HepG2 (cell line): ENCODE measurements around the gene MIER1. TPM values are rescaled to one million over a fixed set of nuclear protein-coding genes. Genes with fewer than 3 reads are reported as not detected.

Experiments
- AKNA ChIP-seq: sonication (generic); formaldehyde crosslinking; IDR thresholded peaks from 2 replicates; pipeline ENCODE4 v1.4.0; 2020; ENCODE audit warnings: missing genetic modification reagents, borderline replicate concordance
- CEBPB ChIP-seq: IDR thresholded peaks from 2 replicates; pipeline ENCODE4 v1.6.1; 2011; ENCODE audit warnings: low read depth, low read length, improper control_type of control experiment, borderline replicate concordance
- CENPT ChIP-seq: sonication (generic); formaldehyde crosslinking; IDR thresholded peaks from 2 replicates; pipeline ENCODE4 v1.8.0; 2022; ENCODE audit warnings: low read depth, mild to moderate bottlenecking, moderate library complexity, missing genetic modification reagents
- FOXO1 ChIP-seq: sonication (generic); formaldehyde crosslinking; IDR thresholded peaks from 2 replicates; pipeline ENCODE4 v1.4.0; 2020; ENCODE audit warnings: missing genetic modification reagents
- IKZF1 ChIP-seq: fragments of 450-650 bp; IDR thresholded peaks from 2 replicates; pipeline ENCODE4 v1.7.1; 2016
- NFYB ChIP-seq: sonication (generic); formaldehyde crosslinking; IDR thresholded peaks from 2 replicates; pipeline ENCODE4 v1.4.0; 2020; ENCODE audit warnings: missing genetic modification reagents
- NR1H2 ChIP-seq: sonication (generic); formaldehyde crosslinking; IDR thresholded peaks from 2 replicates; pipeline ENCODE4 v1.8.1; 2022; ENCODE audit warnings: low read depth, missing genetic modification reagents, borderline replicate concordance
- SMAD1 ChIP-seq: sonication (generic); formaldehyde crosslinking; IDR thresholded peaks from 2 replicates; pipeline ENCODE4 v1.4.0; 2020; ENCODE audit warnings: missing genetic modification reagents, low read depth, mild to moderate bottlenecking, borderline replicate concordance
- TRAFD1 ChIP-seq: sonication (generic); formaldehyde crosslinking; IDR thresholded peaks from 2 replicates; pipeline ENCODE4 v1.5.1; 2020; ENCODE audit warnings: missing genetic modification reagents, mild to moderate bottlenecking, borderline replicate concordance
- ZNF260 ChIP-seq: sonication (generic); formaldehyde crosslinking; IDR thresholded peaks from 2 replicates; pipeline ENCODE4 v1.4.0; 2020; ENCODE audit warnings: missing genetic modification reagents, low read depth, mild to moderate bottlenecking, borderline replicate concordance
- ZNF282 ChIP-seq: fragments of 450-650 bp; IDR thresholded peaks from 2 replicates; pipeline ENCODE4 v1.6.1; 2018; ENCODE audit not compliant: partially characterized antibody
- ZSCAN12 ChIP-seq: sonication (generic); formaldehyde crosslinking; IDR thresholded peaks from 2 replicates; pipeline ENCODE4 v1.9.0; 2021; ENCODE audit warnings: mild to moderate bottlenecking, missing genetic modification reagents
- polyA plus RNA-seq, 8 experiments: library from polyadenylated mRNA; depleted of rRNA in 3 of 8; stranded (reverse) in 7 of 8; unstranded in 1 of 8; fragments of >200 nt; fragmentation: Illumina TruSeq in 4 of 8; extraction: Trizol in 4 of 8; gene quantifications; 2 replicates each; pipeline versions ENCODE4 v1.2.1 to v1.2.3, GENCODE V29; 2011 to 2016; ENCODE audit warnings: low read depth in 4 of 8, missing spikeins in 1 of 8, mixed read lengths in 1 of 8; ENCODE audit not compliant: insufficient read depth in 1 of 8
- total RNA-seq, 5 experiments: library from RNA; depleted of rRNA; stranded (reverse); fragments of >200 nt; fragmentation: Illumina TruSeq; extraction: Trizol; gene quantifications; 2 replicates each; pipeline ENCODE4 v1.2.3, GENCODE V29; 2016; ENCODE audit warnings: low read depth in 1 of 5
- TF ChIP-seq, protein P1 (sequence below): sonication (generic); formaldehyde crosslinking; IDR thresholded peaks from 2 replicates; pipeline ENCODE4 v1.4.0; 2020; ENCODE audit warnings: low read depth, mild to moderate bottlenecking, missing genetic modification reagents
- TF ChIP-seq, protein P2 (sequence below): sonication (generic); formaldehyde crosslinking; IDR thresholded peaks from 2 replicates; pipeline ENCODE4 v1.4.0; 2020; ENCODE audit warnings: mild to moderate bottlenecking, missing genetic modification reagents
- TF ChIP-seq, protein P3 (sequence below): sonication (generic); formaldehyde crosslinking; IDR thresholded peaks from 2 replicates; pipeline ENCODE4 v1.8.1; 2023; ENCODE audit warnings: missing genetic modification reagents, mild to moderate bottlenecking, borderline replicate concordance
- TF ChIP-seq, protein P4 (sequence below): sonication (generic); formaldehyde crosslinking; IDR thresholded peaks from 2 replicates; pipeline ENCODE4 v1.4.0; 2020; ENCODE audit warnings: missing genetic modification reagents

The MIER1 gene
- total and polyA plus RNA-seq, 2 of the 13 experiments (the other 11 are each of a cell fraction or from before 2014, with no cell fraction given): 7.0 to 30.4 TPM

DNA sequence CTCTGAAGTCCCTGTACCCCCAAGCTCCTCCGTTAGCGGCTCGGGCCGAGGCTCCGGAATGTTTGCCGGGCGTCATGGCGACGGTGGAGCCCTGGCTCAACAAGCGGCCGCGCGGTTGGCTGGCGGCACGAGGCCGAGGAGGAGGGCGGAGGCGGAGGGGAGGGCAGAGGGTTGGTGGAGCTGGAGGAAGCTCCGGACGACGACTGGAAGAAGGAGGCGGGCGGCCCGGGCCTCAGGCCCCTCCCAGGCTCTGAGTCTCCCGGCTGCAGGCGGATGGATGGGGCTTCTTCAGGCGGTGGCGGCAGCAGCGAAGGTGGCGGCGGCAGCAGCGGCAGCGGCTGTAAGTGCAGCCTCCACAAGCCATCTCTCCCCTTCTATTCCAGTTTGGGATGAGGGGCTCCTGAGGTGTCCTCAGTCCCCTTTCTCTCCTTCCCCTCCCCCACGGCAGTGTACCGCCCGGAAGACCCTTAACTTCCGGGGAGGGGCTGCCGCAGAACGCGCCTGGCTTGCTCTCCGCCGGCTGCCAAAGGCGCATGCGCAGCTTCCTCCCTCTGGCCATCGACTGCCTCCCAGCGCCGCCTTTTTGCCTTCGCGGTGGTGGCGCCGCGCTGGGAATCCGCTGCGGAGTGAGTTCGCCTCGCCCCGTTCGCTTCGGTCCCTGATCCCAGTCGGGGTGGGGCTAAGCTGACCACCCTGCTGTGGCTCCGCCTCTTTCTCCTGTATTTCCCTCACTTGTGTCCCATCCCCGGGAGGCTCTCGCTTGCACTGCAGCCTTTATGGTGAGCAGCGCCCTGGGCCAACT is at the start of gene MIER1, which contains the start of gene DNAI4 (continued):
- TF ChIP-seq ZNF260 (CRISPR knock-in tag) (no peak), NR1H2 (CRISPR knock-in tag) (no peak), TRAFD1 (CRISPR knock-in tag) (no peak), CEBPB (no peak), CENPT (no peak), NFYB (peak; percentile 85), IKZF1 (no peak), SMAD1 (CRISPR knock-in tag) (peak; percentile 74; the same call in 1 of the 2 replicates), FOXO1 (CRISPR knock-in tag) (no peak; the same call in 1 of the 2 replicates), ZNF282 (no peak), AKNA (CRISPR knock-in tag) (no peak), ZSCAN12 (CRISPR knock-in tag) (no peak)
- TF ChIP-seq, protein P1, sequence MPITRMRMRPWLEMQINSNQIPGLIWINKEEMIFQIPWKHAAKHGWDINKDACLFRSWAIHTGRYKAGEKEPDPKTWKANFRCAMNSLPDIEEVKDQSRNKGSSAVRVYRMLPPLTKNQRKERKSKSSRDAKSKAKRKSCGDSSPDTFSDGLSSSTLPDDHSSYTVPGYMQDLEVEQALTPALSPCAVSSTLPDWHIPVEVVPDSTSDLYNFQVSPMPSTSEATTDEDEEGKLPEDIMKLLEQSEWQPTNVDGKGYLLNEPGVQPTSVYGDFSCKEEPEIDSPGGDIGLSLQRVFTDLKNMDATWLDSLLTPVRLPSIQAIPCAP (CRISPR knock-in tag): no peak
- TF ChIP-seq, protein P2, sequence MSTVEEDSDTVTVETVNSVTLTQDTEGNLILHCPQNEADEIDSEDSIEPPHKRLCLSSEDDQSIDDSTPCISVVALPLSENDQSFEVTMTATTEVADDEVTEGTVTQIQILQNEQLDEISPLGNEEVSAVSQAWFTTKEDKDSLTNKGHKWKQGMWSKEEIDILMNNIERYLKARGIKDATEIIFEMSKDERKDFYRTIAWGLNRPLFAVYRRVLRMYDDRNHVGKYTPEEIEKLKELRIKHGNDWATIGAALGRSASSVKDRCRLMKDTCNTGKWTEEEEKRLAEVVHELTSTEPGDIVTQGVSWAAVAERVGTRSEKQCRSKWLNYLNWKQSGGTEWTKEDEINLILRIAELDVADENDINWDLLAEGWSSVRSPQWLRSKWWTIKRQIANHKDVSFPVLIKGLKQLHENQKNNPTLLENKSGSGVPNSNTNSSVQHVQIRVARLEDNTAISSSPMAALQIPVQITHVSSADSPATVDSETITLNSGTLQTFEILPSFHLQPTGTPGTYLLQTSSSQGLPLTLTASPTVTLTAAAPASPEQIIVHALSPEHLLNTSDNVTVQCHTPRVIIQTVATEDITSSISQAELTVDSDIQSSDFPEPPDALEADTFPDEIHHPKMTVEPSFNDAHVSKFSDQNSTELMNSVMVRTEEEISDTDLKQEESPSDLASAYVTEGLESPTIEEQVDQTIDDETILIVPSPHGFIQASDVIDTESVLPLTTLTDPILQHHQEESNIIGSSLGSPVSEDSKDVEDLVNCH (CRISPR knock-in tag): no peak; the same call in 1 of the 2 replicates
- TF ChIP-seq, protein P3, sequence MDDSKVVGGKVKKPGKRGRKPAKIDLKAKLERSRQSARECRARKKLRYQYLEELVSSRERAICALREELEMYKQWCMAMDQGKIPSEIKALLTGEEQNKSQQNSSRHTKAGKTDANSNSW: no peak
- TF ChIP-seq, protein P4, sequence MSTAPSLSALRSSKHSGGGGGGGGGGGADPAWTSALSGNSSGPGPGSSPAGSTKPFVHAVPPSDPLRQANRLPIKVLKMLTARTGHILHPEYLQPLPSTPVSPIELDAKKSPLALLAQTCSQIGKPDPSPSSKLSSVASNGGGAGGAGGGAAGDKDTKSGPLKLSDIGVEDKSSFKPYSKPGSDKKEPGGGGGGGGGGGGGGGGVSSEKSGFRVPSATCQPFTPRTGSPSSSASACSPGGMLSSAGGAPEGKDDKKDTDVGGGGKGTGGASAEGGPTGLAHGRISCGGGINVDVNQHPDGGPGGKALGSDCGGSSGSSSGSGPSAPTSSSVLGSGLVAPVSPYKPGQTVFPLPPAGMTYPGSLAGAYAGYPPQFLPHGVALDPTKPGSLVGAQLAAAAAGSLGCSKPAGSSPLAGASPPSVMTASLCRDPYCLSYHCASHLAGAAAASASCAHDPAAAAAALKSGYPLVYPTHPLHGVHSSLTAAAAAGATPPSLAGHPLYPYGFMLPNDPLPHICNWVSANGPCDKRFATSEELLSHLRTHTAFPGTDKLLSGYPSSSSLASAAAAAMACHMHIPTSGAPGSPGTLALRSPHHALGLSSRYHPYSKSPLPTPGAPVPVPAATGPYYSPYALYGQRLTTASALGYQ: no peak; the same call in 1 of the 2 replicates
